Endothelial cell of umbilical vein (primary cell): ENCODE data around the gene LPAR6. TPM values are rescaled to one million over a fixed set of nuclear protein-coding genes. Genes with fewer than 3 reads are reported as not detected.

Experiments
- Bru-seq: library from RNA; stranded (reverse); fragments of 400-500 nt; gene quantifications from one replicate; lab custom pipeline; 2021; lab: Mats Ljungman, UMichigan
- BruChase-seq, 2 experiments: library from RNA; stranded (reverse); fragments of 400-500 nt; gene quantifications; one replicate each; lab custom pipeline; 2021; lab: Mats Ljungman, UMichigan
- BruUV-seq: library from RNA; stranded (reverse); fragments of 400-500 nt; replicated peaks from 2 replicates; lab custom pipeline; 2021; lab: Mats Ljungman, UMichigan
- CTCF ChIA-PET: fragments of 300-600, 350-600 bp; sonication (Branson Sonifier 250); formaldehyde crosslinking; loops from one replicate; lab custom pipeline; 2021; ENCODE audit warnings: antibody characterized with exemption, inconsistent platforms; lab: Charles Lee
- POLR2A ChIA-PET: fragments of 300-600, 350-600 bp; sonication (Branson Sonifier 250); formaldehyde crosslinking; loops from one replicate; lab custom pipeline; 2021; ENCODE audit warnings: antibody characterized with exemption, inconsistent platforms; lab: Charles Lee
- DNase-seq: peaks from one replicate; pipeline ENCODE4 v3.0.0-alpha.2; 2011; ENCODE audit warnings: low read depth, low spot score
- FAIRE-seq: peaks from 2 replicates; lab custom pipeline; 2011; peaks lifted over from hg19 to GRCh38; lab: Jason Lieb, UNC
- H2AFZ ChIP-seq: 2 replicates; pipeline ENCODE4 v1.6.0; 2012; ENCODE audit warnings: low read depth, low read length, control low read depth, inconsistent platforms
- H3K27ac ChIP-seq: 2 replicates; pipeline ENCODE4 v1.5.1; 2011; ENCODE audit warnings: low read depth, mild to moderate bottlenecking, control low read depth, low read length, moderate library complexity; ENCODE audit not compliant: insufficient read depth
- H3K27me3 ChIP-seq, 2 experiments: 2 replicates each; pipeline versions ENCODE4 v1.6.0 to v1.6.1; 2011; ENCODE audit warnings: low read length in 2 of 2, mixed read lengths in 1 of 2; ENCODE audit not compliant: control insufficient read depth in 2 of 2, insufficient read depth in 2 of 2
- H3K36me3 ChIP-seq, 2 experiments: 2 replicates in 1 of 2; 3 replicates in 1 of 2; pipeline ENCODE4 v1.5.1; 2011; ENCODE audit warnings: low read length in 2 of 2, mild to moderate bottlenecking in 1 of 2, moderate library complexity in 1 of 2; ENCODE audit not compliant: control insufficient read depth in 2 of 2, insufficient read depth in 2 of 2; ENCODE audit errors: extremely low read depth in 1 of 2
- H3K4me1 ChIP-seq: 3 replicates; pipeline ENCODE4 v1.5.1; 2011; ENCODE audit warnings: mild to moderate bottlenecking, low read length; ENCODE audit not compliant: control insufficient read depth, insufficient read depth; ENCODE audit errors: extremely low read depth
- H3K4me2 ChIP-seq: 2 replicates; pipeline ENCODE4 v1.6.1; 2011; ENCODE audit warnings: low read length, control low read depth, mixed read lengths; ENCODE audit not compliant: insufficient read depth
- H3K4me3 ChIP-seq, 3 experiments: fragments of 200-600 bp in 1 of 3; sonication (generic), shearing (Covaris generic) in 1 of 3; replicated peaks in 1 of 3; 2 replicates each; pipeline ENCODE4 v1.5.1; 2011 to 2016; ENCODE audit warnings: control low read depth in 3 of 3, low read length in 3 of 3, mild to moderate bottlenecking in 2 of 3, inconsistent platforms in 1 of 3, low read depth in 1 of 3, moderate library complexity in 1 of 3; ENCODE audit not compliant: insufficient read depth in 1 of 3
- H3K79me2 ChIP-seq: 2 replicates; pipeline ENCODE4 v1.6.0; 2012; ENCODE audit warnings: low read length, inconsistent platforms; ENCODE audit not compliant: control insufficient read depth, insufficient read depth
- H3K9ac ChIP-seq: replicated peaks from 2 replicates; pipeline ENCODE3; 2011; ENCODE audit warnings: low read length, control low read depth; ENCODE audit not compliant: insufficient read depth; ENCODE audit errors: extremely low read depth
- H3K9me1 ChIP-seq: replicated peaks from 3 replicates; pipeline ENCODE4 v1.6.0; 2011; ENCODE audit warnings: mild to moderate bottlenecking, low read length; ENCODE audit not compliant: control insufficient read depth, insufficient read depth; ENCODE audit errors: extremely low read depth
- H3K9me3 ChIP-seq: replicated peaks from 2 replicates; pipeline ENCODE4 v1.5.1; 2012; ENCODE audit warnings: low read length, inconsistent platforms; ENCODE audit not compliant: control insufficient read depth, insufficient read depth
- H4K20me1 ChIP-seq: replicated peaks from 2 replicates; pipeline ENCODE3; 2011; ENCODE audit warnings: mild to moderate bottlenecking, low read length; ENCODE audit not compliant: control insufficient read depth, insufficient read depth; ENCODE audit errors: extremely low read depth
- EZH2 ChIP-seq: IDR thresholded peaks from 2 replicates; pipeline ENCODE4 v1.6.1; 2012; ENCODE audit warnings: borderline replicate concordance, low read depth, mild to moderate bottlenecking, moderate library complexity, low read length, inconsistent platforms; ENCODE audit not compliant: severe bottlenecking
- FOS ChIP-seq: IDR thresholded peaks from 2 replicates; pipeline ENCODE4 v1.6.1; 2011; ENCODE audit warnings: mild to moderate bottlenecking, low read length, moderate library complexity, borderline replicate concordance; ENCODE audit not compliant: insufficient read depth
- GATA2 ChIP-seq: IDR thresholded peaks from 2 replicates; pipeline ENCODE4 v1.7.0; 2011; ENCODE audit warnings: low read depth, mild to moderate bottlenecking, moderate library complexity, mixed read lengths, low read length; ENCODE audit not compliant: insufficient read length, insufficient read depth
- JUN ChIP-seq: IDR thresholded peaks from 2 replicates; pipeline ENCODE4 v1.6.1; 2011; ENCODE audit warnings: borderline replicate concordance, low read depth; ENCODE audit not compliant: insufficient read length, insufficient read depth
- MAX ChIP-seq: IDR thresholded peaks from 2 replicates; pipeline ENCODE4 v1.6.1; 2011; ENCODE audit not compliant: insufficient read depth, insufficient read length
- MYC ChIP-seq: IDR thresholded peaks from one replicate; pipeline ENCODE4 v1.6.1; 2011; ENCODE audit warnings: mild to moderate bottlenecking, low read depth, low read length
- POLR2A ChIP-seq: IDR thresholded peaks from 2 replicates; pipeline ENCODE4 v1.6.1; 2012; ENCODE audit warnings: low read depth, mild to moderate bottlenecking, control low read depth, low read length
- POLR2AphosphoS5 ChIP-seq: IDR thresholded peaks from 2 replicates; pipeline ENCODE4 v1.6.1; 2012; ENCODE audit warnings: low read depth, mild to moderate bottlenecking, control low read depth, low read length, moderate library complexity; ENCODE audit not compliant: insufficient read depth
- dilution Hi-C: fragments of 300-500 bp; cut with MboI; formaldehyde crosslinking; loops from one replicate; pipeline ENCODE4 v1.15.0; 2019; ENCODE audit warnings: low sequenced_read_pairs; ENCODE audit not compliant: extremely low pct_ligation_motif_present
- intact Hi-C: fragments of 100-400 bp; cut with micrococcal nuclease; formaldehyde crosslinking; loops from one replicate; pipeline ENCODE4 v1.10.0; 2022
- long read RNA-seq: library from polyadenylated mRNA; stranded (forward); transcript quantifications from one replicate; pipeline ENCODE4 v2.0.0, GENCODE V29; 2021
- polyA minus RNA-seq, 3 experiments: library from RNA; depleted of rRNA, polyadenylated mRNA; stranded (reverse); fragments of >200 nt; gene quantifications; 1 replicate in 1 of 3; 2 replicates in 2 of 3; pipeline ENCODE4 v1.2.3, GENCODE V29; 2011
- polyA plus RNA-seq, 4 experiments: library from polyadenylated mRNA; depleted of rRNA in 3 of 4; stranded (reverse) in 3 of 4; unstranded in 1 of 4; fragments of >200 nt; gene quantifications; 2 replicates each; pipeline versions ENCODE4 v1.2.1 to v1.2.3, GENCODE V29; 2011 to 2012; ENCODE audit warnings: missing spikeins in 1 of 4
- total RNA-seq: library from RNA; stranded (reverse); gene quantifications from 2 replicates; pipeline ENCODE4 v1.2.3, GENCODE V29; 2021
- TF ChIP-seq, protein P1 (sequence below), 2 donors: IDR thresholded peaks; 1 replicate in 1 of 2; 2 replicates in 1 of 2; pipeline ENCODE4 v1.5.1; 2011; ENCODE audit warnings: low read length in 2 of 2, mild to moderate bottlenecking in 2 of 2, moderate library complexity in 2 of 2, control low read depth in 1 of 2, inconsistent platforms in 1 of 2, low read depth in 1 of 2; ENCODE audit not compliant: insufficient read depth in 1 of 2; ENCODE audit errors: extremely low read depth in 1 of 2

The LPAR6 gene, protein sequence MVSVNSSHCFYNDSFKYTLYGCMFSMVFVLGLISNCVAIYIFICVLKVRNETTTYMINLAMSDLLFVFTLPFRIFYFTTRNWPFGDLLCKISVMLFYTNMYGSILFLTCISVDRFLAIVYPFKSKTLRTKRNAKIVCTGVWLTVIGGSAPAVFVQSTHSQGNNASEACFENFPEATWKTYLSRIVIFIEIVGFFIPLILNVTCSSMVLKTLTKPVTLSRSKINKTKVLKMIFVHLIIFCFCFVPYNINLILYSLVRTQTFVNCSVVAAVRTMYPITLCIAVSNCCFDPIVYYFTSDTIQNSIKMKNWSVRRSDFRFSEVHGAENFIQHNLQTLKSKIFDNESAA
- total RNA-seq = 22.3 and 22.9 TPM in 2 replicates
- 12.0 and 14.5 TPM in 2 replicates for polyA plus RNA-seq
- 14.7 and 16.3 TPM in 2 replicates for polyA plus RNA-seq (2011; cell fraction: cytosol; rRNA removed)
- polyA plus RNA-seq (2011; cell fraction: nucleus; rRNA removed) = 19.0 and 26.0 TPM in 2 replicates
- 16.4 and 17.9 TPM in 2 replicates for polyA plus RNA-seq (2012)
- 16.7 and 17.5 TPM in 2 replicates for polyA minus RNA-seq
- polyA minus RNA-seq (2011; cell fraction: cytosol; rRNA and poly(A)+ RNA removed) = not detected
- 20.0 and 23.5 TPM in 2 replicates for polyA minus RNA-seq (2011; cell fraction: nucleus; rRNA and poly(A)+ RNA removed)
- percentile 52 among the genes with signal in this experiment for Bru-seq, nascent RNA
- percentile 34 among the genes with signal in this experiment for BruChase-seq, experiment 1, labeled RNA remaining after a 6-hour chase
- BruChase-seq, experiment 2, labeled RNA remaining after a 2-hour chase = percentile 66 among the genes with signal in this experiment
- long read RNA-seq, transcript LPAR6-208 (2 exons, 534 nt) = major isoform, 6 of 139 reads
- long read RNA-seq, partial matches to known transcripts = 0 of 139 reads
- long read RNA-seq, other reads (novel, unspliced or antisense) = 133 of 139 reads

DNA sequence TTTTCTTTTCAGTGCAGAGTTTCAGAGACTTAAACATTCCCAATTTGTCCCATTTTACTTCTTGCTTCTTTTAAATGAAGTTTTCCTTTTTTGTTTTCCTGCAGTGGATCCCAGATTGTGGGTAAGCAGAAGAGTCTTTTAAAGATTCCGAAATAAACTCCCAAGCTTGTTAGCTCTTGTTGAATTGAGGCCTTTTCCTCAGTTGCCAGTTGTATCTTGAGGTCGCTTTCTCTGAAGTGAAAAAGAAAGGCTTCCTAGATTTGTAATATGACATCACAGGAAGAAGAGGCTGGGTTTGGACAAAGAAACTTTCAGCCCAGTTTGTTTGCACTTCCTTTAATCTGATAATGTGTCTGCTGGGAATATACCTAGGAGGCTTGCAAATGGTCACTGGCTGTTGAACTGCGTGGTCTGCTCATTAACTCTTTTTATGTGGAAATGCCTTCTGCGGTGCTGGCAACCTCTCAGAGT, at the start of gene LPAR6:
TSS of gene LPAR6 (minus strand) at position 233 of the 471 bp plus-strand sequence. CDS start 690 bp downstream, outside the sequence.
- DNase-seq (peak; percentile 88), FAIRE-seq (peak; percentile 92)
- POLR2A ChIA-PET = interaction anchor here (0.7 to 0.8 kb wide), 2 partner anchors 24 to 167 kb away, joined by 3 read pairs; no protein-coding TSS in a partner anchor
- no peaks in the 10 kb centered on the region for H4K20me1 ChIP-seq
- dilution Hi-C loops = no loop called here
- H3K79me2 ChIP-seq = peaks cover 27% of the 10 kb centered on the region
- H3K4me1 ChIP-seq = peaks cover 17% of the 10 kb centered on the region
- peak within 1 kb of the TSS; percentile 100 for H3K4me2 ChIP-seq
- intact Hi-C loops = loop anchor here (2.0 to 5.0 kb wide), 7 partner anchors 16 to 286 kb away; partner anchors contain the start of genes RB1 and RCBTB2
- no peaks in the 10 kb centered on the region for H3K27me3 ChIP-seq
- TF ChIP-seq MAX (no peak), GATA2 (peak; percentile 66), MYC (no peak), EZH2 (no peak), FOS (peak; percentile 9), POLR2A (peak; percentile 73), JUN (peak; percentile 42), POLR2AphosphoS5 (peak; percentile 21)
- TF ChIP-seq, protein P1, sequence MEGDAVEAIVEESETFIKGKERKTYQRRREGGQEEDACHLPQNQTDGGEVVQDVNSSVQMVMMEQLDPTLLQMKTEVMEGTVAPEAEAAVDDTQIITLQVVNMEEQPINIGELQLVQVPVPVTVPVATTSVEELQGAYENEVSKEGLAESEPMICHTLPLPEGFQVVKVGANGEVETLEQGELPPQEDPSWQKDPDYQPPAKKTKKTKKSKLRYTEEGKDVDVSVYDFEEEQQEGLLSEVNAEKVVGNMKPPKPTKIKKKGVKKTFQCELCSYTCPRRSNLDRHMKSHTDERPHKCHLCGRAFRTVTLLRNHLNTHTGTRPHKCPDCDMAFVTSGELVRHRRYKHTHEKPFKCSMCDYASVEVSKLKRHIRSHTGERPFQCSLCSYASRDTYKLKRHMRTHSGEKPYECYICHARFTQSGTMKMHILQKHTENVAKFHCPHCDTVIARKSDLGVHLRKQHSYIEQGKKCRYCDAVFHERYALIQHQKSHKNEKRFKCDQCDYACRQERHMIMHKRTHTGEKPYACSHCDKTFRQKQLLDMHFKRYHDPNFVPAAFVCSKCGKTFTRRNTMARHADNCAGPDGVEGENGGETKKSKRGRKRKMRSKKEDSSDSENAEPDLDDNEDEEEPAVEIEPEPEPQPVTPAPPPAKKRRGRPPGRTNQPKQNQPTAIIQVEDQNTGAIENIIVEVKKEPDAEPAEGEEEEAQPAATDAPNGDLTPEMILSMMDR (IDR thresholded peaks at IDR 0.05; ENCODE audit: extremely low read depth in 1 of 2, insufficient read depth in 1 of 2, low read depth in 1 of 2, low read length in 2 of 2) = no peak
- H3K27ac ChIP-seq = peak within 1 kb of the TSS; percentile 95
- H3K9me1 ChIP-seq = no peaks in the 10 kb centered on the region
- no peaks in the 10 kb centered on the region for H3K9me3 ChIP-seq
- H3K36me3 ChIP-seq = no peaks in the 10 kb centered on the region
- CTCF ChIA-PET = interaction anchor here (0.8 to 6.5 kb wide), 12 partner anchors 10 to 356 kb away, joined by 3 to 45 read pairs (median 3); partner anchors contain the start of gene MED4
- H2AFZ ChIP-seq = peak within 1 kb of the TSS; percentile 86
- H3K9ac ChIP-seq = peak within 1 kb of the TSS; percentile 91
- BruUV-seq = no TSS peak
- peak within 1 kb of the TSS; percentile 74 to 99 (median 76) for H3K4me3 ChIP-seq
